K562 (cell line): Measurements from ENCODE around the gene GALR3. TPM values are rescaled to one million over a fixed set of nuclear protein-coding genes. Genes with fewer than 3 reads are reported as not detected.

ENCODE experiments used
- BCOR ChIP-seq: fragments of 450-650 bp; IDR thresholded peaks from 2 replicates; pipeline ENCODE4 v1.6.1; 2016
- BRD9 ChIP-seq: fragments of 450-650 bp; IDR thresholded peaks from 2 replicates; pipeline ENCODE4 v1.6.1; 2018; ENCODE audit warnings: low read depth; ENCODE audit not compliant: partially characterized antibody
- CCNT2 ChIP-seq: IDR thresholded peaks from 2 replicates; pipeline ENCODE4 v1.6.1; 2011; ENCODE audit warnings: borderline replicate concordance, low read depth, mild to moderate bottlenecking, moderate library complexity, mixed read lengths, low read length; ENCODE audit not compliant: insufficient read length; ENCODE audit errors: extremely low read depth
- CHD2 ChIP-seq: IDR thresholded peaks from 2 replicates; pipeline ENCODE4 v1.6.1; 2011; ENCODE audit warnings: low read depth, low read length
- CHD4 ChIP-seq: fragments of 200-600 bp; sonication (generic); IDR thresholded peaks from 3 replicates; pipeline ENCODE4 v1.6.1; 2012; ENCODE audit warnings: low read depth, mild to moderate bottlenecking, mixed read lengths, low read length, inconsistent platforms; ENCODE audit not compliant: insufficient read depth, insufficient replicate concordance, poor library complexity, severe bottlenecking
- CREBBP ChIP-seq: IDR thresholded peaks from one replicate; pipeline ENCODE4 v1.6.1; 2012; ENCODE audit warnings: low read depth, mild to moderate bottlenecking, control low read depth, inconsistent platforms, low read length
- CUX1 ChIP-seq: fragments of 200-800 bp; sonication (Bioruptor generic); IDR thresholded peaks from 2 replicates; pipeline ENCODE4 v1.6.1; 2016; ENCODE audit warnings: missing genetic modification characterization, missing compliant biosample characterization
- FOXK1 ChIP-seq: sonication (generic); formaldehyde crosslinking; IDR thresholded peaks from 2 replicates; pipeline ENCODE4 v1.8.0; 2022; ENCODE audit warnings: missing genetic modification reagents, mild to moderate bottlenecking, borderline replicate concordance
- GTF2F1 ChIP-seq: IDR thresholded peaks from 2 replicates; pipeline ENCODE4 v1.6.1; 2011; ENCODE audit warnings: low read depth, low read length, improper control_type of control experiment
- MECOM ChIP-seq: fragments of 250-450 bp; sonication (Bioruptor Pico); IDR thresholded peaks from 2 replicates; pipeline ENCODE4 v1.8.0; 2022; ENCODE audit warnings: inconsistent platforms
- MEIS2 ChIP-seq: fragments of 450-650 bp; IDR thresholded peaks from 2 replicates; pipeline ENCODE4 v1.6.1; 2014; ENCODE audit warnings: mild to moderate bottlenecking; ENCODE audit not compliant: partially characterized antibody
- MTF1 ChIP-seq: fragments of 250-450 bp; sonication (Bioruptor Pico); IDR thresholded peaks from 2 replicates; pipeline ENCODE4 v1.9.0; 2021; ENCODE audit warnings: moderate library complexity, mild to moderate bottlenecking, inconsistent platforms, borderline replicate concordance
- NCOA2 ChIP-seq, 2 experiments: fragments of 450-650 bp; IDR thresholded peaks; 2 replicates each; pipeline ENCODE4 v1.6.1; 2018; ENCODE audit warnings: mild to moderate bottlenecking in 2 of 2, moderate library complexity in 1 of 2; ENCODE audit not compliant: partially characterized antibody in 2 of 2
- NFXL1 ChIP-seq: fragments of 450-650 bp; formaldehyde crosslinking; IDR thresholded peaks from 2 replicates; pipeline ENCODE4 v1.4.0; 2021; ENCODE audit warnings: mild to moderate bottlenecking
- POLR2B ChIP-seq: fragments of 450-650 bp; IDR thresholded peaks from 2 replicates; pipeline ENCODE4 v1.6.1; 2018; ENCODE audit warnings: low read depth; ENCODE audit not compliant: partially characterized antibody
- RCOR1 ChIP-seq, 2 experiments: IDR thresholded peaks; 2 replicates each; pipeline ENCODE4 v1.6.1; 2012; ENCODE audit warnings: low read depth in 2 of 2, low read length in 2 of 2, borderline replicate concordance in 1 of 2, improper control_type of control experiment in 1 of 2
- SNAPC5 ChIP-seq: fragments of 250-450 bp; sonication (Bioruptor Pico); IDR thresholded peaks from 2 replicates; pipeline ENCODE4 v1.8.0; 2021; ENCODE audit warnings: moderate library complexity, mild to moderate bottlenecking, inconsistent platforms
- SUPT5H ChIP-seq: fragments of 450-650 bp; IDR thresholded peaks from 2 replicates; pipeline ENCODE4 v1.6.1; 2016
- TAF1 ChIP-seq: IDR thresholded peaks from 2 replicates; pipeline ENCODE4 v1.6.1; 2011; ENCODE audit warnings: mild to moderate bottlenecking, low read length, moderate library complexity; ENCODE audit not compliant: insufficient read depth, control insufficient read depth, severe bottlenecking; ENCODE audit errors: extremely low read depth
- TFAM ChIP-seq: fragments of 250-450 bp; sonication (Bioruptor Pico); conservative IDR thresholded peaks from 2 replicates; pipeline ENCODE4 v1.5.0; 2021; ENCODE audit warnings: mild to moderate bottlenecking, moderate library complexity
- U2AF1 ChIP-seq: fragments of 200-400 bp; formaldehyde crosslinking; optimal IDR thresholded peaks from 2 replicates; pipeline ENCODE3; 2017; ENCODE audit warnings: mild to moderate bottlenecking, low read depth, low read length, moderate library complexity
- ZFX ChIP-seq: sonication (generic); formaldehyde crosslinking; IDR thresholded peaks from 2 replicates; pipeline ENCODE4 v1.8.0; 2022; ENCODE audit warnings: mild to moderate bottlenecking, missing genetic modification reagents, moderate library complexity
- ZNF551 ChIP-seq: fragments of 250-450 bp; sonication (Bioruptor Pico); IDR thresholded peaks from 2 replicates; pipeline ENCODE4 v1.5.0; 2021; ENCODE audit warnings: mild to moderate bottlenecking, moderate library complexity
- polyA plus RNA-seq, 8 experiments: library from polyadenylated mRNA; depleted of rRNA in 4 of 8; stranded (reverse) in 5 of 8; unstranded in 3 of 8; fragments of >200 nt; fragmentation: Nextera tagmentation in 2 of 8; fragmentation: Illumina TruSeq in 1 of 8; extraction: Ambion mirVana in 2 of 8; extraction: Trizol in 1 of 8; gene quantifications; 2 replicates each; pipeline versions ENCODE4 v1.2.1 to v1.2.3, GENCODE V29; 2011 to 2014; ENCODE audit warnings: inconsistent platforms in 1 of 8, missing spikeins in 1 of 8
- total RNA-seq, 7 experiments: library from RNA; depleted of rRNA in 6 of 7; stranded (reverse); fragments of >200 nt in 6 of 7; fragmentation: Illumina TruSeq in 2 of 7; extraction: Trizol in 2 of 7; gene quantifications; 2 replicates each; pipeline versions ENCODE4 v1.2.1 to v1.2.3, GENCODE V29; 2011 to 2021; ENCODE audit warnings: low replicate concordance in 1 of 7

GALR3 gene
- total and polyA plus RNA-seq, 9 of the 15 experiments (the other 6 are each of a cell fraction or from before 2014, with no cell fraction given), result 0.13 TPM; not detected in 8

GRCh38 chr22:37802310-37803194 lies 20.6 kb upstream of the GALR3 start (continued):
- TF ChIP-seq MEIS2 (no peak), CHD2 (peak; percentile 85), MECOM (CRISPR knock-in tag) (no peak), U2AF1 (no peak), CHD4 (no peak), TAF1 (no peak), CREBBP (no peak), RCOR1 (IDR thresholded peaks at IDR 0.05; ENCODE audit: borderline replicate concordance in 1 of 2, low read depth in 2 of 2, low read length in 2 of 2) (no peak), BRD9 (peak; percentile 90), ZNF551 (no peak), GTF2F1 (no peak), NFXL1 (no peak), POLR2B (no peak), NCOA2 (IDR thresholded peaks at IDR 0.05; ENCODE audit: partially characterized antibody in 2 of 2) (no peak), SUPT5H (no peak), BCOR (no peak), ZFX (CRISPR knock-in tag) (peak; percentile 68), SNAPC5 (CRISPR knock-in tag) (no peak), FOXK1 (CRISPR knock-in tag) (no peak), CCNT2 (peak; percentile 16), CUX1 (CRISPR knock-in tag) (peak; percentile 80; the same call in 1 of the 2 replicates), MTF1 (no peak), TFAM (CRISPR knock-in tag) (no peak)
